ENCODE results near the gene APLF. TPM values are rescaled to one million over a fixed set of nuclear protein-coding genes. Genes with fewer than 3 reads are reported as not detected.

The APLF gene
- total RNA-seq, 1 donor from 2014 or later: 2.5 TPM

DNA sequence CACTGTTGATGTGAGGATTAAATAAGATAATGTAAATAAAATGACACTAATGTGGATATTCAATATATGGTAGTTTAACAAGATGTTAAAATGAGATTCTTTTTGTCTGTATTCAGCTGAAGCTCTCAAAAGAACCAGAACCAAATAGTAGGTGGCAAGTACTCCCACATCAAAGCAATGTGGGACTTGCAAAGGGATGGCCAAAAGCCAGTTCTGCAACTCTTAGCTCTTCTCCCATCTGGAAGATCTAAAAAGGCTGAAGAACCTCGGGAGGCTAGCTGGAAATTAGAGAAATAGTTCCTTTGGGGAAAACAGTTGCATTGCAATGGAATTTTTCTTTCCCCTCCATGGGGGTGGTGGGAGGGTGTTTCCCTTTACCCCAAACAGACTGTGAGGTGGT lies 49.0 kb upstream of the APLF start:
- Histone ChIP-seq H3K27ac (ENCODE audit: low read depth, low read length) (no peak overlapping the region), H3K9ac (ENCODE audit: low read length) (no peak overlapping the region), H3K4me3 (ENCODE audit: insufficient read depth, low read depth, low read length) (no peak overlapping the region), H2AFZ (ENCODE audit: low read depth, low read length) (no peak overlapping the region), H3K27me3 (ENCODE audit: insufficient read depth, low read length) (peaks cover 4% of the 10 kb centered on the region), H3K36me3 (ENCODE audit: insufficient read depth, low read length) (no peaks in the 10 kb centered on the region), H3K79me2 (ENCODE audit: insufficient read depth, low read length) (no peaks in the 10 kb centered on the region), H3K4me1 (ENCODE audit: insufficient read depth, low read length) (no peaks in the 10 kb centered on the region), H4K20me1 (ENCODE audit: insufficient read depth, low read length) (no peaks in the 10 kb centered on the region), H3K9me3 (ENCODE audit: insufficient read depth, low read depth, low read length) (no peaks in the 10 kb centered on the region), H3K4me2 (ENCODE audit: low read length) (no peak overlapping the region)
- FAIRE-seq: no peak
- H3K27ac Mint-ChIP-seq (ENCODE audit: unreplicated experiment): no peak overlapping the region
- DNase-seq (ENCODE audit: low read depth): no peak
- H3K27me3 Mint-ChIP-seq (ENCODE audit: low read depth, unreplicated experiment): peaks cover 2% of the 10 kb centered on the region
- no peaks in the 10 kb centered on the region for H3K4me1 Mint-ChIP-seq (ENCODE audit: low read depth, unreplicated experiment)
- H3K9me3 Mint-ChIP-seq (ENCODE audit: unreplicated experiment): no peaks in the 10 kb centered on the region
- H3K4me3 Mint-ChIP-seq (ENCODE audit: unreplicated experiment): no peak overlapping the region
- no peaks in the 10 kb centered on the region for H3K36me3 Mint-ChIP-seq (ENCODE audit: low read depth, unreplicated experiment)
- TF ChIP-seq EZH2 (IDR thresholded peaks at IDR 0.05; ENCODE audit: insufficient read depth, low read length): no peak
- TF ChIP-seq, protein P1, sequence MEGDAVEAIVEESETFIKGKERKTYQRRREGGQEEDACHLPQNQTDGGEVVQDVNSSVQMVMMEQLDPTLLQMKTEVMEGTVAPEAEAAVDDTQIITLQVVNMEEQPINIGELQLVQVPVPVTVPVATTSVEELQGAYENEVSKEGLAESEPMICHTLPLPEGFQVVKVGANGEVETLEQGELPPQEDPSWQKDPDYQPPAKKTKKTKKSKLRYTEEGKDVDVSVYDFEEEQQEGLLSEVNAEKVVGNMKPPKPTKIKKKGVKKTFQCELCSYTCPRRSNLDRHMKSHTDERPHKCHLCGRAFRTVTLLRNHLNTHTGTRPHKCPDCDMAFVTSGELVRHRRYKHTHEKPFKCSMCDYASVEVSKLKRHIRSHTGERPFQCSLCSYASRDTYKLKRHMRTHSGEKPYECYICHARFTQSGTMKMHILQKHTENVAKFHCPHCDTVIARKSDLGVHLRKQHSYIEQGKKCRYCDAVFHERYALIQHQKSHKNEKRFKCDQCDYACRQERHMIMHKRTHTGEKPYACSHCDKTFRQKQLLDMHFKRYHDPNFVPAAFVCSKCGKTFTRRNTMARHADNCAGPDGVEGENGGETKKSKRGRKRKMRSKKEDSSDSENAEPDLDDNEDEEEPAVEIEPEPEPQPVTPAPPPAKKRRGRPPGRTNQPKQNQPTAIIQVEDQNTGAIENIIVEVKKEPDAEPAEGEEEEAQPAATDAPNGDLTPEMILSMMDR (IDR thresholded peaks at IDR 0.05; ENCODE audit: insufficient read depth, low read depth, low read length): no peak

- H3K9me3 ChIP-seq (ENCODE audit: insufficient read depth, low read depth, low read length): no peaks in the 10 kb centered on the region
- H3K27ac ChIP-seq (ENCODE audit: low read depth, low read length): no peak overlapping the region
- Mint-ChIP-seq H3K4me3 (ENCODE audit: unreplicated experiment) (no peak overlapping the region), H3K36me3 (ENCODE audit: low read depth, unreplicated experiment) (no peaks in the 10 kb centered on the region), H3K27ac (ENCODE audit: unreplicated experiment) (no peak overlapping the region), H3K27me3 (ENCODE audit: low read depth, unreplicated experiment) (peaks cover 2% of the 10 kb centered on the region), H3K4me1 (ENCODE audit: low read depth, unreplicated experiment) (no peaks in the 10 kb centered on the region), H3K9me3 (ENCODE audit: unreplicated experiment) (no peaks in the 10 kb centered on the region)
- no peaks in the 10 kb centered on the region for H3K4me1 ChIP-seq (ENCODE audit: insufficient read depth, low read length)
- no peak for FAIRE-seq
- H3K4me3 ChIP-seq (ENCODE audit: insufficient read depth, low read depth, low read length): no peak overlapping the region
- H3K27me3 ChIP-seq (ENCODE audit: insufficient read depth, low read length): peaks cover 4% of the 10 kb centered on the region
- no peaks in the 10 kb centered on the region for H4K20me1 ChIP-seq (ENCODE audit: insufficient read depth, low read length)
- TF ChIP-seq, protein P1 (IDR thresholded peaks at IDR 0.05; ENCODE audit: insufficient read depth, low read depth, low read length): no peak
- no peak for TF ChIP-seq EZH2 (IDR thresholded peaks at IDR 0.05; ENCODE audit: insufficient read depth, low read length)
- H3K36me3 ChIP-seq (ENCODE audit: insufficient read depth, low read length): no peaks in the 10 kb centered on the region
- DNase-seq (ENCODE audit: low read depth): no peak
- H3K79me2 ChIP-seq (ENCODE audit: insufficient read depth, low read length): no peaks in the 10 kb centered on the region
- H3K9ac ChIP-seq (ENCODE audit: low read length): no peak overlapping the region
- H3K4me2 ChIP-seq (ENCODE audit: low read length): no peak overlapping the region
- H2AFZ ChIP-seq (ENCODE audit: low read depth, low read length): no peak overlapping the region
These were observed 48.5 kb upstream of the APLF start for GRCh38 chr2:68418855-68419254.

DNA sequence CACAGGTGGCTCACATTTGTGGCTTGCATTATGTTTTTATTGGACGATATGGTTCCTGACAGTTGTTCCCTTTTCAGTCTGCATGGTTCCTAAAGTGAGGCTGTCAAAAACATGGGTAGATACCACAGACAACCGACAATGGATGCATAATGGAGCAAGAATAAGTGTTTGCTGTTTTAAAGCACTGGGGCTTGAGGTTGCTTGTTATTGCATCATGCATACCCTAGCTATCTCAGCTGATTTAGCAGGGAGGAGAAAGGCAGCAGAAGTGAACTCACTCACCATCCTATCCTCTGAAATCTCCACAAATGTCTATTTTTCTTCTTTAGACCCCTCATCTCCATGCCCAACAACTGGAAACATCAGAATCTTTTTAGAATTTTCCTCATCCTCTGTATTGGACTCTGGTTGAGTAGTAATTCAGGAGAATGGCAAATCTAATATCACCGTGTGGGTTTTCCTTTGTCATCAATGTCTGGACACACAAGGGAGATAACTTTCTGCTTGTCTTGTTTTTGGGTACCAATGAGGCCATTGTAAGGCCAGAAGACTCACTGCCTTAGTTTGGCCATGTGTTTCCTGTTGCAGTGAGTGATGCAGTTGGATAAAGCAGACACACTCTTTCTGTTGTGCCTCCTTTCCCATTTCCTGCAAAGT lies 47.0 kb upstream of the APLF start:
- TF ChIP-seq, protein P1 (IDR thresholded peaks at IDR 0.05; ENCODE audit: insufficient read depth, low read depth, low read length): no peak
- TF ChIP-seq EZH2 (IDR thresholded peaks at IDR 0.05; ENCODE audit: insufficient read depth, low read length): no peak
- Histone ChIP-seq H3K27me3 (ENCODE audit: insufficient read depth, low read length) (peaks cover 8% of the 10 kb centered on the region), H3K4me3 (ENCODE audit: insufficient read depth, low read depth, low read length) (no peak overlapping the region), H4K20me1 (ENCODE audit: insufficient read depth, low read length) (no peaks in the 10 kb centered on the region), H3K4me2 (ENCODE audit: low read length) (no peak overlapping the region), H3K9me3 (ENCODE audit: insufficient read depth, low read depth, low read length) (no peaks in the 10 kb centered on the region), H3K36me3 (ENCODE audit: insufficient read depth, low read length) (no peaks in the 10 kb centered on the region), H2AFZ (ENCODE audit: low read depth, low read length) (no peak overlapping the region), H3K4me1 (ENCODE audit: insufficient read depth, low read length) (no peaks in the 10 kb centered on the region), H3K9ac (ENCODE audit: low read length) (no peak overlapping the region), H3K79me2 (ENCODE audit: insufficient read depth, low read length) (no peaks in the 10 kb centered on the region), H3K27ac (ENCODE audit: low read depth, low read length) (no peak overlapping the region)
- Mint-ChIP-seq H3K27me3 (ENCODE audit: low read depth, unreplicated experiment) (peaks cover 2% of the 10 kb centered on the region), H3K4me3 (ENCODE audit: unreplicated experiment) (no peak overlapping the region), H3K4me1 (ENCODE audit: low read depth, unreplicated experiment) (no peaks in the 10 kb centered on the region), H3K9me3 (ENCODE audit: unreplicated experiment) (no peaks in the 10 kb centered on the region), H3K27ac (ENCODE audit: unreplicated experiment) (peak overlapping the region; percentile 10), H3K36me3 (ENCODE audit: low read depth, unreplicated experiment) (no peaks in the 10 kb centered on the region)
- DNase-seq (ENCODE audit: low read depth) (no peak), FAIRE-seq (no peak)
